Liver (tissue), 3 donors: ENCODE results near the gene BBS4.
"Not testable (repeated sequence)": the region's sequence is repeated elsewhere in the genome, so short reads cannot be mapped to it uniquely, and the experiment has no call there.

Experiments
- GABPA ChIP-seq, 2 donors: IDR thresholded peaks in 1 of 2; conservative IDR thresholded peaks in 1 of 2; 2 replicates each; pipeline ENCODE4 v1.6.1; 2016; ENCODE audit warnings: antibody characterized with exemption in 2 of 2, mild to moderate bottlenecking in 1 of 2, moderate library complexity in 1 of 2
- HNF4A ChIP-seq, 2 donors: conservative IDR thresholded peaks; 2 replicates each; pipeline ENCODE4 v1.6.1; 2016; ENCODE audit warnings: antibody characterized with exemption in 2 of 2, mild to moderate bottlenecking in 2 of 2
- JUND ChIP-seq, 2 donors: IDR thresholded peaks; 2 replicates each; pipeline ENCODE4 v1.6.1; 2016; ENCODE audit warnings: antibody characterized with exemption in 2 of 2
- MAX ChIP-seq: IDR thresholded peaks from 2 replicates; pipeline ENCODE4 v1.6.1; 2016; ENCODE audit warnings: antibody characterized with exemption
- RAD21 ChIP-seq, 2 donors: IDR thresholded peaks; 2 replicates each; pipeline ENCODE4 v1.6.1; 2016; ENCODE audit warnings: antibody characterized with exemption in 2 of 2, mild to moderate bottlenecking in 2 of 2
- TAF1 ChIP-seq: conservative IDR thresholded peaks from 2 replicates; pipeline ENCODE4 v1.6.1; 2016; ENCODE audit warnings: antibody characterized with exemption, mild to moderate bottlenecking
- YY1 ChIP-seq: IDR thresholded peaks from 2 replicates; pipeline ENCODE4 v1.6.1; 2016; ENCODE audit warnings: antibody characterized with exemption, mild to moderate bottlenecking
- TF ChIP-seq, protein P1 (sequence below): fragments of 150-350 bp; IDR thresholded peaks from 2 replicates; pipeline ENCODE4 v1.5.1; 2017; ENCODE audit warnings: improper control_type of control experiment, low read depth, low read length; ENCODE audit not compliant: missing input control
- TF ChIP-seq, protein P2 (sequence below): IDR thresholded peaks from 2 replicates; pipeline ENCODE4 v1.6.1; 2016; ENCODE audit warnings: antibody characterized with exemption
- TF ChIP-seq, protein P3 (sequence below): IDR thresholded peaks from 2 replicates; pipeline ENCODE4 v1.6.1; 2016; ENCODE audit warnings: antibody characterized with exemption, mild to moderate bottlenecking
- donor health status: healthy.
- donor health status: healthy.

DNA sequence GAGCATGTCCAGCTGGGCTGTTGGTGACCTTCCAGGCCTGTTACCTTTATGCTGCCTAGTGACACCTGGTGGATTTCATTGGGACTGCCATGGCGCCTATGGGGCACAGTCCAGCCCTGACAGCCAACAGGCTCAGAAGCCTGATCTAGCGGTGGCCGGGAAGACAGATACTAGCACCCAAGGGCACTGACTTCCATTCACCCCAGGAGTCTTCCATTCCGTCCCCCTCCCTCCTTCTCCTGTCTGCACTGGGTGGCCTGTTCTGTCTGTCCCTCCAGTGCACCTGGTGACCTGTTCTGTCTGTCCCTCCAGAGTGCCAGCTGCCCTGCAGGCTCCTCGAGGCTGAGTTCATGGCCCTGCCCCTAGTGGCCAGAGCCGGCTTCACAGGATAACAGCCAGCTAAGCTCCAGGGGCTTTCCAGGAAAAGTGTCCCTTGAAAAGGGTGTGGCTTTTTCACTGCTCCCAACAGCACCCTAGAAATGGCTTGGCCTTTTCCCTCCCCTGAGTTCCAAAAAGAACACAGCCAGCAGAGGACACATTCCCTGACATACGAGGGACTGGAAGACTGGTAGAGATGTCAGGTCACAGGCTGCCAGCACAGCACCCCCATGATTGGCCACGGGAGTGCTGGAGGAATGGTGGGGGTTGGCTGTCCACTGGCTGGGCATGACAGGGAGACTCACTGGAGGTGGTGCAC is 15.2 kb upstream of the BBS4 start:
- TF ChIP-seq, protein P1, sequence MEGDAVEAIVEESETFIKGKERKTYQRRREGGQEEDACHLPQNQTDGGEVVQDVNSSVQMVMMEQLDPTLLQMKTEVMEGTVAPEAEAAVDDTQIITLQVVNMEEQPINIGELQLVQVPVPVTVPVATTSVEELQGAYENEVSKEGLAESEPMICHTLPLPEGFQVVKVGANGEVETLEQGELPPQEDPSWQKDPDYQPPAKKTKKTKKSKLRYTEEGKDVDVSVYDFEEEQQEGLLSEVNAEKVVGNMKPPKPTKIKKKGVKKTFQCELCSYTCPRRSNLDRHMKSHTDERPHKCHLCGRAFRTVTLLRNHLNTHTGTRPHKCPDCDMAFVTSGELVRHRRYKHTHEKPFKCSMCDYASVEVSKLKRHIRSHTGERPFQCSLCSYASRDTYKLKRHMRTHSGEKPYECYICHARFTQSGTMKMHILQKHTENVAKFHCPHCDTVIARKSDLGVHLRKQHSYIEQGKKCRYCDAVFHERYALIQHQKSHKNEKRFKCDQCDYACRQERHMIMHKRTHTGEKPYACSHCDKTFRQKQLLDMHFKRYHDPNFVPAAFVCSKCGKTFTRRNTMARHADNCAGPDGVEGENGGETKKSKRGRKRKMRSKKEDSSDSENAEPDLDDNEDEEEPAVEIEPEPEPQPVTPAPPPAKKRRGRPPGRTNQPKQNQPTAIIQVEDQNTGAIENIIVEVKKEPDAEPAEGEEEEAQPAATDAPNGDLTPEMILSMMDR: peak; percentile 71
- TF ChIP-seq YY1 (peak; percentile 66), RAD21 (IDR thresholded peaks at IDR 0.05) (peak; percentile 69 to 78), GABPA (IDR thresholded peaks at IDR 0.05 in 1 of 2, conservative IDR thresholded peaks at IDR 0.05 in 1 of 2) (peak in 1 of 2 donors; percentile 10), HNF4A (conservative IDR thresholded peaks at IDR 0.05) (peak; percentile 42 to 62)
- TF ChIP-seq, protein P2, sequence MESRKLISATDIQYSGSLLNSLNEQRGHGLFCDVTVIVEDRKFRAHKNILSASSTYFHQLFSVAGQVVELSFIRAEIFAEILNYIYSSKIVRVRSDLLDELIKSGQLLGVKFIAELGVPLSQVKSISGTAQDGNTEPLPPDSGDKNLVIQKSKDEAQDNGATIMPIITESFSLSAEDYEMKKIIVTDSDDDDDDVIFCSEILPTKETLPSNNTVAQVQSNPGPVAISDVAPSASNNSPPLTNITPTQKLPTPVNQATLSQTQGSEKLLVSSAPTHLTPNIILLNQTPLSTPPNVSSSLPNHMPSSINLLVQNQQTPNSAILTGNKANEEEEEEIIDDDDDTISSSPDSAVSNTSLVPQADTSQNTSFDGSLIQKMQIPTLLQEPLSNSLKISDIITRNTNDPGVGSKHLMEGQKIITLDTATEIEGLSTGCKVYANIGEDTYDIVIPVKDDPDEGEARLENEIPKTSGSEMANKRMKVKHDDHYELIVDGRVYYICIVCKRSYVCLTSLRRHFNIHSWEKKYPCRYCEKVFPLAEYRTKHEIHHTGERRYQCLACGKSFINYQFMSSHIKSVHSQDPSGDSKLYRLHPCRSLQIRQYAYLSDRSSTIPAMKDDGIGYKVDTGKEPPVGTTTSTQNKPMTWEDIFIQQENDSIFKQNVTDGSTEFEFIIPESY: not testable (repeated sequence)
- not testable (repeated sequence) for TF ChIP-seq TAF1; MAX; JUND (IDR thresholded peaks at IDR 0.05)
- TF ChIP-seq, protein P3, sequence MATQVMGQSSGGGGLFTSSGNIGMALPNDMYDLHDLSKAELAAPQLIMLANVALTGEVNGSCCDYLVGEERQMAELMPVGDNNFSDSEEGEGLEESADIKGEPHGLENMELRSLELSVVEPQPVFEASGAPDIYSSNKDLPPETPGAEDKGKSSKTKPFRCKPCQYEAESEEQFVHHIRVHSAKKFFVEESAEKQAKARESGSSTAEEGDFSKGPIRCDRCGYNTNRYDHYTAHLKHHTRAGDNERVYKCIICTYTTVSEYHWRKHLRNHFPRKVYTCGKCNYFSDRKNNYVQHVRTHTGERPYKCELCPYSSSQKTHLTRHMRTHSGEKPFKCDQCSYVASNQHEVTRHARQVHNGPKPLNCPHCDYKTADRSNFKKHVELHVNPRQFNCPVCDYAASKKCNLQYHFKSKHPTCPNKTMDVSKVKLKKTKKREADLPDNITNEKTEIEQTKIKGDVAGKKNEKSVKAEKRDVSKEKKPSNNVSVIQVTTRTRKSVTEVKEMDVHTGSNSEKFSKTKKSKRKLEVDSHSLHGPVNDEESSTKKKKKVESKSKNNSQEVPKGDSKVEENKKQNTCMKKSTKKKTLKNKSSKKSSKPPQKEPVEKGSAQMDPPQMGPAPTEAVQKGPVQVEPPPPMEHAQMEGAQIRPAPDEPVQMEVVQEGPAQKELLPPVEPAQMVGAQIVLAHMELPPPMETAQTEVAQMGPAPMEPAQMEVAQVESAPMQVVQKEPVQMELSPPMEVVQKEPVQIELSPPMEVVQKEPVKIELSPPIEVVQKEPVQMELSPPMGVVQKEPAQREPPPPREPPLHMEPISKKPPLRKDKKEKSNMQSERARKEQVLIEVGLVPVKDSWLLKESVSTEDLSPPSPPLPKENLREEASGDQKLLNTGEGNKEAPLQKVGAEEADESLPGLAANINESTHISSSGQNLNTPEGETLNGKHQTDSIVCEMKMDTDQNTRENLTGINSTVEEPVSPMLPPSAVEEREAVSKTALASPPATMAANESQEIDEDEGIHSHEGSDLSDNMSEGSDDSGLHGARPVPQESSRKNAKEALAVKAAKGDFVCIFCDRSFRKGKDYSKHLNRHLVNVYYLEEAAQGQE: peak; percentile 17
